ENCODE data around the gene BCAR1. TPM values are rescaled to one million over a fixed set of nuclear protein-coding genes. Genes with fewer than 3 reads are reported as not detected.
"Not testable (repeated sequence)": the region's sequence is repeated elsewhere in the genome, so short reads cannot be mapped to it uniquely, and the experiment has no call there.

BCAR1 gene
- total RNA-seq, 1 donor from 2014 or later: 182 TPM

DNA sequence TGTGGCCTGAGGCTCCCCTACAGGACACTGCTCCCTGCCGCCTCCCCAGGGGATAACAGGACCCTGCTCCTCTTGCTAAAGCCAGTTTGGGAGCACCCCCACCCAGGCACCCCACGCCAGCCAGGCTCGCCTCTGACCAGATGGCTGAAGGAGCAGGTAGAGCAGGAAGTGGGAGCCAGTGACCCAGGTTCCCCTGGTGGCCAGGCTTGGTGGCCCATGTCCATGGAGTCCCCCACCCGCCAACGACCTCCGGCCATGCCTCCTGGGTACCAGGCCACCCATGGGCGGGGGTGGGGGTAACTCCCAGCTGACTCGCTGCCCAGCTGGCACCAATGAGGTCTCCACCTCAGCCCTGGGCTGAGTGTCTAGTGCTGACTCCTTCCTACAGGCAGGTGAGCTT is 10.0 kb downstream of the BCAR1 start:
- H3K27me3 Mint-ChIP-seq (ENCODE audit: unreplicated experiment): peaks cover 28% of the 10 kb centered on the region
- no peak overlapping the region for H3K27ac Mint-ChIP-seq (ENCODE audit: unreplicated experiment)
- H3K36me3 Mint-ChIP-seq (ENCODE audit: low read depth, unreplicated experiment): peaks cover 38% of the 10 kb centered on the region
- H3K9me3 Mint-ChIP-seq (ENCODE audit: unreplicated experiment): no peaks in the 10 kb centered on the region
- no peak for DNase-seq (ENCODE audit: low spot score)
- H3K4me3 Mint-ChIP-seq (ENCODE audit: unreplicated experiment): no peak overlapping the region
- TF ChIP-seq, protein P1, sequence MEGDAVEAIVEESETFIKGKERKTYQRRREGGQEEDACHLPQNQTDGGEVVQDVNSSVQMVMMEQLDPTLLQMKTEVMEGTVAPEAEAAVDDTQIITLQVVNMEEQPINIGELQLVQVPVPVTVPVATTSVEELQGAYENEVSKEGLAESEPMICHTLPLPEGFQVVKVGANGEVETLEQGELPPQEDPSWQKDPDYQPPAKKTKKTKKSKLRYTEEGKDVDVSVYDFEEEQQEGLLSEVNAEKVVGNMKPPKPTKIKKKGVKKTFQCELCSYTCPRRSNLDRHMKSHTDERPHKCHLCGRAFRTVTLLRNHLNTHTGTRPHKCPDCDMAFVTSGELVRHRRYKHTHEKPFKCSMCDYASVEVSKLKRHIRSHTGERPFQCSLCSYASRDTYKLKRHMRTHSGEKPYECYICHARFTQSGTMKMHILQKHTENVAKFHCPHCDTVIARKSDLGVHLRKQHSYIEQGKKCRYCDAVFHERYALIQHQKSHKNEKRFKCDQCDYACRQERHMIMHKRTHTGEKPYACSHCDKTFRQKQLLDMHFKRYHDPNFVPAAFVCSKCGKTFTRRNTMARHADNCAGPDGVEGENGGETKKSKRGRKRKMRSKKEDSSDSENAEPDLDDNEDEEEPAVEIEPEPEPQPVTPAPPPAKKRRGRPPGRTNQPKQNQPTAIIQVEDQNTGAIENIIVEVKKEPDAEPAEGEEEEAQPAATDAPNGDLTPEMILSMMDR (IDR thresholded peaks at IDR 0.05; ENCODE audit: unreplicated experiment): no peak
- H3K4me1 Mint-ChIP-seq (ENCODE audit: unreplicated experiment): peaks cover 36% of the 10 kb centered on the region

DNA sequence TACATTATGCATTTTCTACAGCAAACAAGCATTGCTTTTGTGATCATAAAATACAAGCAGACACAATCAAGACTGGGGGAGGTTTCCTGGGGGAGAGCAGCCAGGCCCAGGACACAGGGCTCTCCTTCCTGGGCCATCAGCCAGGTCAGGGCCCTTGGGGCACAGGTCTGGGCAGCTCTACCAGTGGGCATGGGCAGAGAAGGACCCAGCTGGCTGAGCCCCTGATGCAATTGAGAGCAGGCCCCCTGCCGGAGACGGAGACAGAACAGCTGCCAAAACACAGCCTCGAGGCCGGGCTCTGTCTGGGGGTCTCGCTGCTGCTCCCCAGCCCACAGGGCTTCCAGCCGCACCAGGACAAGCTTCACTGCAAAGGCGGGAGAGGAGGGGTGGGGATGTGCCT is 10.8 kb downstream of the BCAR1 start:
- Mint-ChIP-seq H3K36me3 (ENCODE audit: low read depth, unreplicated experiment) (peaks cover 42% of the 10 kb centered on the region), H3K27me3 (ENCODE audit: unreplicated experiment) (peaks cover 34% of the 10 kb centered on the region), H3K4me1 (ENCODE audit: unreplicated experiment) (peaks cover 35% of the 10 kb centered on the region), H3K4me3 (ENCODE audit: unreplicated experiment) (peak overlapping the region; percentile 28), H3K27ac (ENCODE audit: unreplicated experiment) (peak overlapping the region; percentile 72)
- DNase-seq (ENCODE audit: low spot score); H3K9me3 Mint-ChIP-seq (ENCODE audit: unreplicated experiment): not testable (repeated sequence)

DNA sequence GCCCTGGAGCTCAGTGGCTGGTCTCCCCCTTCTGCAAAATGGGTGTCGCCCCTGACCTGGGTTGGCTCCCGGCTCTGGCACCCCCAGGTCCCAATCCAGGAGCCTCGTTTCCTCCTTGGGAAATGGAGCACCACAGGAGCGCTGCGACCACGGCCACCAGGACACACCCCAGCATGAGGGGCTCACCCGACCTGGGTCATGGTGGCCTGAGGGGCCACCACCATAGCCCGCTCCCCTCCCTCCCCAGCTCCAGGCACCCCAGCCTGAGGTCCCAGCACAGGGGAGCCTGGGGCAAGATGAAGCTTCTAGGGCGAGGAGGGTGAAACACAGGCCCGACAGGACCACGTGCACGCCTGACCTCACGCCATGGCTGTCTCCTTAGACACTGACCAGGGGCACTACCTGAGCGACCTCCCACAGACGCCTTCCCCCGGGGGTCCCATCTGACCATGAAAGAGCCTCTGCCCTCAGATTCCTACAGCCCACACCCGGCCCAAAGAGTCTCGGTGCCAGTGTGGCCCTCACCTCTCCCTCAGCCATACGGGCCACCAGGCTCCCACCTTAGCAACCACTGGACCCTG is 11.8 kb downstream of the BCAR1 start:
- Mint-ChIP-seq H3K4me3 (ENCODE audit: unreplicated experiment) (no peak overlapping the region), H3K9me3 (ENCODE audit: unreplicated experiment) (no peaks in the 10 kb centered on the region), H3K36me3 (ENCODE audit: low read depth, unreplicated experiment) (peaks cover 44% of the 10 kb centered on the region), H3K27me3 (ENCODE audit: unreplicated experiment) (peaks cover 35% of the 10 kb centered on the region), H3K4me1 (ENCODE audit: unreplicated experiment) (peaks cover 31% of the 10 kb centered on the region), H3K27ac (ENCODE audit: unreplicated experiment) (peak overlapping the region; percentile 70)
- TF ChIP-seq, protein P1 (IDR thresholded peaks at IDR 0.05; ENCODE audit: unreplicated experiment): no peak
- peak; percentile 2 for DNase-seq (ENCODE audit: low spot score)

DNA sequence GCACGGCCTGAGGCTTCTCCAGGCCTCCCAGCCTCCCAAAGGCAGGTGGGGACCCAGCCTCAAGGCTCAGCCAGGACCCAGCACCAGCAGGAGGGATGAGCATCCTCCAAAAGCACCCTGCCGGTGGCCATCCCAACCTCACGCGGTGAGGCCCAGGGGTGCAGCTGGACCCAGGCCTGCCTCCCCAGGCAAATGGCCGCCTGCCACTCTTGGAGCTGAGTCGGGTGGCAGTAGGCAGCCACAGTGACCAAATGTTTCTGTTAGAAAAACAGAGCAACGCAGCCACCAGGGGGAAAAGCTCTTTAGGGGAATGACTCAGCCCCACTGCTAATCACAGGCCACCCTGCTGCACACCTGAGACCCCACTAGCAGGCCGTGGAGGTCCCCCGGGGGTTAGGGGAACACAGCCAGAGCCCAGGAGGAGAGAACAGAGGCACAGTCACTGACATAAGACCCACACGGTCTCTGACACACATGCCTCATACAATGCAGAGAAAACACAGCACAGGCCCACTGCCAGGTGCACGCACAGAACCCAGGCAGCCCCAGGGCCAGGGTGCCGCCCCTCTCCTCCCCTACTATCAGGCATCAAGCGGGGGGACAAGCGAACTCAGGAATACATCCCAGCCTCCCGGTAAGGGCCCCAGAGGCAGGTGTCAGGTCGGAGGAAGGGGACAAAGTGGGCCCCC is 12.4 kb downstream of the BCAR1 start:
- no peak for DNase-seq (ENCODE audit: low spot score)
- TF ChIP-seq, protein P1 (IDR thresholded peaks at IDR 0.05; ENCODE audit: unreplicated experiment): no peak
- Mint-ChIP-seq H3K27ac (ENCODE audit: unreplicated experiment) (peak overlapping the region; percentile 74), H3K27me3 (ENCODE audit: unreplicated experiment) (peaks cover 37% of the 10 kb centered on the region), H3K4me3 (ENCODE audit: unreplicated experiment) (no peak overlapping the region), H3K9me3 (ENCODE audit: unreplicated experiment) (no peaks in the 10 kb centered on the region), H3K36me3 (ENCODE audit: low read depth, unreplicated experiment) (peaks cover 45% of the 10 kb centered on the region), H3K4me1 (ENCODE audit: unreplicated experiment) (peaks cover 25% of the 10 kb centered on the region)

DNA sequence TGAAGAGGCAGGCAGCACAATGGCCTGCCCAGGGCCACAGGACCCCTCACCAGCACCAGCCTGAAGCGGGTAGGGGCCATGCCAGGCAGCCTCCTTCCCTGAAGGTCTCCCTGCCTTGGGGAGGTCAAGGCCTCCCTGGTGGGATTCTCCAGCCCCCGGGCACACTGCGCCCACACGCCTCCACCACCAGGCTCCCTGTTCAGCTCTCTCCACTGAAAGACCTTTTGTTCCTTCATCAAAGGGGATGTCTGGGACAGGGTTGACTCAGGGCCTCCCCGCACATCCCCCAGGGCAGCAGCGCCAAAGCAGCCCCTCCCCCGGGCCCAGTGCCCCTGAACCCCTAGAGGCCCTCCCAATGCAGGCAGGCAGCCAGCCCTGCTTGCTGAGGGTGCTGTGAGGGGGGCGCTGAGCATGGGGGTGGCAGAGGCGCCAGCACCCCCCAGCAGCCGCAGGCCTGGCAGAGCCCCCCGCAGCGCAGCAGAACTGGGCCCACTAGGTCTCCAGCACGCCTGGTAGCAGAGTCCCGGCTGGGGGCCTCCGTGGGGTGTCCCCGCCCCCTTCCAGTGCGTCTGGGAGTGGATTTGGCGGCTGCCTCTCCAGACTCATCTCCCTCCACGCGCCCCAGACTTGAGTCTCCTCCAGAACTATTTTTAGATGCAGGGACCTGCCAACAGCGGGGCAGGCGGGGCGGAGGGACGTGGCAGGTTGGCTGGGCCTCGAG is 13.1 kb downstream of the BCAR1 start:
- Mint-ChIP-seq H3K4me3 (ENCODE audit: unreplicated experiment) (no peak overlapping the region), H3K27me3 (ENCODE audit: unreplicated experiment) (peaks cover 34% of the 10 kb centered on the region), H3K4me1 (ENCODE audit: unreplicated experiment) (peaks cover 19% of the 10 kb centered on the region), H3K27ac (ENCODE audit: unreplicated experiment) (no peak overlapping the region), H3K36me3 (ENCODE audit: low read depth, unreplicated experiment) (peaks cover 46% of the 10 kb centered on the region), H3K9me3 (ENCODE audit: unreplicated experiment) (no peaks in the 10 kb centered on the region)
- DNase-seq (ENCODE audit: low spot score): no peak
- TF ChIP-seq, protein P1 (IDR thresholded peaks at IDR 0.05; ENCODE audit: unreplicated experiment): no peak

Measured in endothelial cell (in vitro differentiated cells).